H1 (cell line): ENCODE measurements around the gene PRR36. TPM values are rescaled to one million over a fixed set of nuclear protein-coding genes. Genes with fewer than 3 reads are reported as not detected.
A peak's percentile ranks its signal among the peaks of the same experiment; 100 is the strongest.

ENCODE experiments used
- CTCF ChIA-PET: fragments of 300-600 bp; sonication (Branson Sonifier 250); formaldehyde crosslinking; loops from one replicate; lab custom pipeline; 2021; ENCODE audit not compliant: partially characterized antibody; lab: Charles Lee
- POLR2A ChIA-PET: fragments of 300-600 bp; sonication (Branson Sonifier 250); formaldehyde crosslinking; loops from one replicate; lab custom pipeline; 2021; ENCODE audit warnings: inconsistent platforms; ENCODE audit not compliant: partially characterized antibody; lab: Charles Lee
- DNase-seq, 2 experiments: peaks; one replicate each; pipeline versions ENCODE4 v3.0.0 to v3.0.0-alpha.2; 2010 to 2022; ENCODE audit warnings: low spot score in 2 of 2, low read depth in 1 of 2, mixed read lengths in 1 of 2
- FAIRE-seq: peaks from 2 replicates; lab custom pipeline; 2011; peaks lifted over from hg19 to GRCh38; lab: Jason Lieb, UNC
- H2AFZ ChIP-seq: 2 replicates; pipeline ENCODE4 v1.8.1; 2012; ENCODE audit warnings: low read length, inconsistent platforms
- H2AK5ac ChIP-seq: 2 replicates; pipeline ENCODE4 v1.6.1; 2013; ENCODE audit warnings: low read depth, low read length
- H2BK120ac ChIP-seq: replicated peaks from 2 replicates; pipeline ENCODE3; 2013; ENCODE audit warnings: low read depth, low read length, inconsistent platforms
- H2BK12ac ChIP-seq: 2 replicates; pipeline ENCODE4 v1.6.1; 2013; ENCODE audit warnings: low read depth, low read length
- H2BK15ac ChIP-seq: 2 replicates; pipeline ENCODE4 v1.6.1; 2013; ENCODE audit warnings: low read length
- H2BK20ac ChIP-seq: 2 replicates; pipeline ENCODE4 v1.6.1; 2013; ENCODE audit warnings: low read length
- H2BK5ac ChIP-seq: 2 replicates; pipeline ENCODE4 v1.6.1; 2013; ENCODE audit warnings: low read depth, low read length
- H3K14ac ChIP-seq: 2 replicates; pipeline ENCODE4 v1.6.1; 2013; ENCODE audit warnings: inconsistent platforms; ENCODE audit not compliant: insufficient read length
- H3K18ac ChIP-seq: 2 replicates; pipeline ENCODE4 v1.6.1; 2013; ENCODE audit warnings: low read length; ENCODE audit errors: extremely low read depth
- H3K23ac ChIP-seq: 2 replicates; pipeline ENCODE4 v1.6.1; 2013; ENCODE audit warnings: inconsistent platforms; ENCODE audit not compliant: insufficient read length
- H3K23me2 ChIP-seq: 2 replicates; pipeline ENCODE4 v1.6.1; 2013; ENCODE audit warnings: low read depth, low read length
- H3K27ac ChIP-seq: 2 replicates; pipeline ENCODE4 v1.6.1; 2011; ENCODE audit warnings: low read depth, low read length, inconsistent platforms
- H3K27me3 ChIP-seq, 4 experiments: replicated peaks in 1 of 4; 1 replicate in 1 of 4; 2 replicates in 3 of 4; pipeline versions ENCODE4 v1.6.1 to v1.8.1; 2011 to 2013; ENCODE audit warnings: low read length in 3 of 4, mild to moderate bottlenecking in 3 of 4, inconsistent platforms in 2 of 4, mixed read lengths in 2 of 4, moderate library complexity in 1 of 4; ENCODE audit not compliant: control insufficient read depth in 3 of 4, insufficient read depth in 3 of 4; ENCODE audit errors: extremely low read depth in 1 of 4
- H3K36me3 ChIP-seq, 4 experiments: 2 replicates each; pipeline versions ENCODE4 v1.6.1 to v1.8.1; 2011 to 2013; ENCODE audit warnings: mild to moderate bottlenecking in 4 of 4, low read length in 3 of 4, moderate library complexity in 2 of 4, control low read depth in 1 of 4, inconsistent platforms in 1 of 4; ENCODE audit not compliant: insufficient read depth in 4 of 4, control insufficient read depth in 2 of 4
- H3K4ac ChIP-seq: replicated peaks from 2 replicates; pipeline ENCODE3; 2013; ENCODE audit warnings: low read length, low read depth, mixed read lengths, inconsistent platforms; ENCODE audit not compliant: insufficient read length
- H3K4me1 ChIP-seq, 4 experiments: replicated peaks in 1 of 4; 1 replicate in 1 of 4; 2 replicates in 3 of 4; pipeline versions ENCODE4 v1.6.1 to v1.8.1; 2011 to 2013; ENCODE audit warnings: low read length in 3 of 4, inconsistent platforms in 2 of 4, mixed read lengths in 1 of 4; ENCODE audit not compliant: insufficient read depth in 4 of 4, control insufficient read depth in 3 of 4
- H3K4me2 ChIP-seq, 2 experiments: 2 replicates each; pipeline versions ENCODE4 v1.6.1 to v1.8.1; 2011 to 2013; ENCODE audit warnings: low read depth in 2 of 2, low read length in 2 of 2, control low read depth in 1 of 2, inconsistent platforms in 1 of 2, mild to moderate bottlenecking in 1 of 2; ENCODE audit not compliant: insufficient read depth in 1 of 2
- H3K4me3 ChIP-seq, 4 experiments: fragments of 200-600, 300-600 bp in 1 of 4; sonication (generic), shearing (Covaris generic), sonication (Bioruptor Twin) in 1 of 4; 2 replicates each; pipeline versions ENCODE4 v1.5.1 to v1.8.1; 2011 to 2016; ENCODE audit warnings: low read length in 4 of 4, low read depth in 3 of 4, control low read depth in 2 of 4, inconsistent platforms in 2 of 4, mild to moderate bottlenecking in 2 of 4, mixed read lengths in 1 of 4, moderate library complexity in 1 of 4; ENCODE audit not compliant: insufficient read depth in 2 of 4; ENCODE audit errors: extremely low read depth in 1 of 4
- H3K56ac ChIP-seq: replicated peaks from 2 replicates; pipeline ENCODE3; 2013; ENCODE audit warnings: low read depth, mild to moderate bottlenecking, mixed read lengths, low read length, inconsistent platforms; ENCODE audit not compliant: insufficient read length
- H3K79me1 ChIP-seq: 2 replicates; pipeline ENCODE4 v1.6.1; 2013; ENCODE audit warnings: low read depth, low read length, control low read depth
- H3K79me2 ChIP-seq, 2 experiments: 2 replicates each; pipeline versions ENCODE4 v1.6.1 to v1.8.1; 2012 to 2013; ENCODE audit warnings: low read length in 2 of 2, mild to moderate bottlenecking in 2 of 2, inconsistent platforms in 1 of 2; ENCODE audit not compliant: insufficient read depth in 2 of 2, control insufficient read depth in 1 of 2
- H3K9ac ChIP-seq, 4 experiments: replicated peaks in 1 of 4; 1 replicate in 1 of 4; 2 replicates in 3 of 4; pipeline versions ENCODE4 v1.6.1 to v1.8.1; 2011 to 2013; ENCODE audit warnings: low read depth in 3 of 4, low read length in 3 of 4, control low read depth in 2 of 4, mild to moderate bottlenecking in 2 of 4, moderate library complexity in 2 of 4, inconsistent platforms in 1 of 4; ENCODE audit errors: extremely low read depth in 1 of 4
- H3K9me3 ChIP-seq, 2 experiments: 2 replicates each; pipeline versions ENCODE4 v1.6.1 to v1.8.1; 2012 to 2013; ENCODE audit warnings: mild to moderate bottlenecking in 2 of 2, moderate library complexity in 2 of 2, control low read depth in 1 of 2, inconsistent platforms in 1 of 2, low read depth in 1 of 2, low read length in 1 of 2, mixed read lengths in 1 of 2; ENCODE audit not compliant: insufficient read depth in 2 of 2
- H4K20me1 ChIP-seq, 2 experiments: replicated peaks in 1 of 2; 2 replicates each; pipeline versions ENCODE3 to v1.8.1; 2011 to 2013; ENCODE audit warnings: inconsistent platforms in 2 of 2, low read length in 2 of 2, mild to moderate bottlenecking in 1 of 2; ENCODE audit not compliant: insufficient read depth in 2 of 2, control insufficient read depth in 1 of 2
- H4K5ac ChIP-seq: 2 replicates; pipeline ENCODE4 v1.6.1; 2013; ENCODE audit warnings: low read length, low read depth, mixed read lengths, inconsistent platforms; ENCODE audit not compliant: insufficient read length
- H4K8ac ChIP-seq: 2 replicates; pipeline ENCODE4 v1.8.0; 2013; ENCODE audit warnings: mild to moderate bottlenecking, moderate library complexity, low read length, inconsistent platforms; ENCODE audit not compliant: insufficient read depth; ENCODE audit errors: extremely low read depth
- H4K91ac ChIP-seq: replicated peaks from 2 replicates; pipeline ENCODE3; 2013; ENCODE audit warnings: low read length, mixed read lengths, inconsistent platforms; ENCODE audit not compliant: insufficient read length
- USF2 ChIP-seq: IDR thresholded peaks from 2 replicates; pipeline ENCODE4 v1.6.1; 2011; ENCODE audit warnings: low read length, improper control_type of control experiment
- whole genome bisulfite sequencing, 2 experiments: shearing (Covaris generic) in 1 of 2; methylation state at CpG; one replicate each; pipeline versions ENCODE4 v1.1.6 to v1.1.7; 2013 to 2015; ENCODE audit warnings: low lambda C conversion rate in 2 of 2, mixed read lengths in 2 of 2, inconsistent platforms in 1 of 2, low coverage in 1 of 2, missing lambda C conversion rate in 1 of 2; ENCODE audit not compliant: insufficient replicate concordance in 2 of 2, insufficient coverage in 1 of 2, insufficient read length in 1 of 2; ENCODE audit errors: extremely low coverage in 1 of 2, missing lambda C conversion rate in 1 of 2; 5-methylcytosine and 5-hydroxymethylcytosine counted together
- polyA plus RNA-seq, 7 experiments: library from polyadenylated mRNA; depleted of rRNA in 3 of 7; stranded (reverse) in 5 of 7; unstranded in 2 of 7; fragments of >200 nt in 5 of 7; fragments of 200-250 nt in 2 of 7; gene quantifications; 1 replicate in 5 of 7; 2 replicates in 1 of 7; 4 replicates in 1 of 7; pipeline versions ENCODE4 v1.2.1 to v1.2.3, GENCODE V29; 2011 to 2013; ENCODE audit warnings: missing spikeins in 2 of 7, mixed read lengths in 2 of 7
- total RNA-seq: library from RNA; stranded (reverse); fragmentation: NEBNext Ultra II Directional; extraction: Animal tissue kit (Norgen Biotek cat#: 25700); gene quantifications from 2 replicates; pipeline ENCODE4 v1.2.1, GENCODE V29; 2021

PRR36 gene
- total and polyA plus RNA-seq, 2 of the 8 experiments (the other 6 are each of a cell fraction or from before 2014, with no cell fraction given) = 1.6 to 23.9 TPM

GRCh38 chr19:7856679-7857663, 17.2 kb downstream of the PRR36 start:
- Histone ChIP-seq H2AK5ac (no peak overlapping the region), H3K4ac (no peak overlapping the region), H3K79me2 (no peaks in the 10 kb centered on the region), H3K18ac (no peak overlapping the region), H3K9me3 (no peaks in the 10 kb centered on the region), H3K14ac (no peak overlapping the region), H3K4me1 (peaks cover 4 to 24% (median 17%) of the 10 kb centered on the region in 4 experiments; a peak in 6 of 7 replicates), H3K23me2 (peaks cover 8% of the 10 kb centered on the region; the same call in 1 of the 2 replicates), H3K4me2 (0 out of 4 replicates have a peak overlapping the region, but pooled peaks of 1 of the 2 experiments have one; percentile 43), H4K20me1 (peaks cover 0 to 4% of the 10 kb centered on the region in 2 experiments), H2BK20ac (no peak overlapping the region), H3K23ac (no peak overlapping the region), H2BK5ac (no peak overlapping the region), H3K56ac (no peak overlapping the region), H3K27ac (no peak overlapping the region), H2BK15ac (0 out of 2 replicates have a peak overlapping the region, but pooled peaks have one; percentile 40), H2BK120ac (no peak overlapping the region), H3K27me3 (peaks cover 0 to 14% (median 10%) of the 10 kb centered on the region in 4 experiments; a peak in 5 of 7 replicates), H2AFZ (no peak overlapping the region), H3K9ac (no peak overlapping the region), H3K79me1 (no peaks in the 10 kb centered on the region), H3K4me3 (no peak overlapping the region), H3K36me3 (no peaks in the 10 kb centered on the region), H4K5ac (no peak overlapping the region), H4K8ac (peak overlapping the region; percentile 60; the same call in 1 of the 2 replicates), H2BK12ac (peak overlapping the region; percentile 68; the same call in 1 of the 2 replicates), H4K91ac (peak overlapping the region; percentile 73)
- no peak for TF ChIP-seq USF2
- ChIA-PET CTCF (interaction anchor here (0.8 to 11.2 kb wide), 20 partner anchors 8 to 502 kb away, joined by 3 to 112 read pairs (median 4); partner anchors contain the start of genes SNAPC2, TGFBR3L and TIMM44), POLR2A (interaction anchor here (0.5 to 3.1 kb wide), 15 partner anchors 10 to 290 kb away, joined by 3 to 18 read pairs (median 4); partner anchors contain the start of genes MAP2K7, SNAPC2, TIMM44 and TRAPPC5)
- WGBS, 2 experiments = 84% methylated on average over 31 of the region's 38 CpGs; no CpG with 5 or more reads in 1 of the 2 experiments
- no peak for DNase-seq
- FAIRE-seq = no peak
